ENCODE data around the gene MARCHF3. TPM values are rescaled to one million over a fixed set of nuclear protein-coding genes. Genes with fewer than 3 reads are reported as not detected.

MARCHF3 gene
- total RNA-seq, 1 donor from 2014 or later, result 5.7 TPM

GRCh38 chr5:126961128-126961527 lies 69.2 kb downstream of the MARCHF3 start:
- H3K36me3 Mint-ChIP-seq (ENCODE audit: unreplicated experiment), result no peaks in the 10 kb centered on the region
- TF ChIP-seq CTCF (IDR thresholded peaks at IDR 0.05; ENCODE audit: partially characterized antibody, unreplicated experiment), result no peak
- no peak for DNase-seq
- H3K4me1 Mint-ChIP-seq (ENCODE audit: low read depth, unreplicated experiment), result no peaks in the 10 kb centered on the region
- no peak overlapping the region for H3K27ac Mint-ChIP-seq (ENCODE audit: unreplicated experiment)
- peaks cover 2% of the 10 kb centered on the region for H3K9me3 Mint-ChIP-seq (ENCODE audit: unreplicated experiment)
- H3K4me3 Mint-ChIP-seq (ENCODE audit: unreplicated experiment), result no peak overlapping the region
- H3K27me3 Mint-ChIP-seq (ENCODE audit: unreplicated experiment), result no peaks in the 10 kb centered on the region

- peaks cover 2% of the 10 kb centered on the region for H3K27me3 Mint-ChIP-seq (ENCODE audit: unreplicated experiment)
- peaks cover 2% of the 10 kb centered on the region for H3K9me3 Mint-ChIP-seq (ENCODE audit: unreplicated experiment)
- no peak for DNase-seq
- TF ChIP-seq CTCF (IDR thresholded peaks at IDR 0.05; ENCODE audit: partially characterized antibody, unreplicated experiment), result no peak
- H3K4me1 Mint-ChIP-seq (ENCODE audit: low read depth, unreplicated experiment), result no peaks in the 10 kb centered on the region
- H3K27ac Mint-ChIP-seq (ENCODE audit: unreplicated experiment), result no peak overlapping the region
- H3K4me3 Mint-ChIP-seq (ENCODE audit: unreplicated experiment), result no peak overlapping the region
- no peaks in the 10 kb centered on the region for H3K36me3 Mint-ChIP-seq (ENCODE audit: unreplicated experiment)
These were observed 71.2 kb downstream of the MARCHF3 start for GRCh38 chr5:126959188-126959587.

DNA sequence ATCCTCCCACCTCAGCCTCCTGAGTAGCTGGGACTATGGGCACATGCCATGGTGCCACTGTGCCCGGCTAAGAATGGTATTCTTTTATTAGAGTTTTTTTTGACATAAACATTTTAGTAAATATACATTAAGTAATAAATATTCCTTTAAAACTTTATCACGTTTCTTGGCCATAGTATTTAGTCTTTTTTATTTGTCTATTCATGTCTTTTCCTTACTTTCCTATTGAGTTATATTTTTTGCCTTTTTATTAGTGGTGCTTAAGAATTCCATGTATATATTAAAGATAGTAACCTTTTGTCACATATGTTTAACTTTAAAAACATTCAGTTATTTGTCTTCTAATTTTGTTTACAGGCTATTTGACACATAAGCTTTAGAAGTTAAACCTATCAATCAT lies 73.4 kb downstream of the MARCHF3 start:
- Mint-ChIP-seq H3K27me3 (ENCODE audit: unreplicated experiment) (peaks cover 2% of the 10 kb centered on the region), H3K27ac (ENCODE audit: unreplicated experiment) (no peak overlapping the region), H3K4me1 (ENCODE audit: low read depth, unreplicated experiment) (no peaks in the 10 kb centered on the region), H3K36me3 (ENCODE audit: unreplicated experiment) (no peaks in the 10 kb centered on the region), H3K9me3 (ENCODE audit: unreplicated experiment) (peaks cover 2% of the 10 kb centered on the region), H3K4me3 (ENCODE audit: unreplicated experiment) (no peak overlapping the region)
- no peak for TF ChIP-seq CTCF (IDR thresholded peaks at IDR 0.05; ENCODE audit: partially characterized antibody, unreplicated experiment)
- DNase-seq, result no peak

DNA sequence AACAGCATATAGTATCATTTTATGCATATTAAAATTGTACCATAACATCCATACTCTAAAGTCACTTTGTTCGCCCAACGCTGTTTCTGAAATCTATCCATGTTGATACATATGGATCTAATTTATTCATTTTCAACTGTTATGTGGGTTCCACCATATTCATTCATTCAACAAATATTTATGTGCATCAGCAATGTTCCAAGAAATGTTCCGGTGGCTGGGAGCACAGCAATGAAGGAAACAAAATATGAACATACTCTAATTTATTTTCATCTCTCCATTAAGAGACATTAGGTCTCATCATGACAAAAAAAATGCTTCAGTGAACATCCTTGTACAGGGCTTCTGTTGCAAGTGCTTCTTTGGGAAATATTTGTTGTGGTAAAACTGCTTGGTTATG lies 75.4 kb downstream of the MARCHF3 start:
- Mint-ChIP-seq H3K9me3 (ENCODE audit: unreplicated experiment) (peaks cover 2% of the 10 kb centered on the region), H3K36me3 (ENCODE audit: unreplicated experiment) (no peaks in the 10 kb centered on the region)

DNA sequence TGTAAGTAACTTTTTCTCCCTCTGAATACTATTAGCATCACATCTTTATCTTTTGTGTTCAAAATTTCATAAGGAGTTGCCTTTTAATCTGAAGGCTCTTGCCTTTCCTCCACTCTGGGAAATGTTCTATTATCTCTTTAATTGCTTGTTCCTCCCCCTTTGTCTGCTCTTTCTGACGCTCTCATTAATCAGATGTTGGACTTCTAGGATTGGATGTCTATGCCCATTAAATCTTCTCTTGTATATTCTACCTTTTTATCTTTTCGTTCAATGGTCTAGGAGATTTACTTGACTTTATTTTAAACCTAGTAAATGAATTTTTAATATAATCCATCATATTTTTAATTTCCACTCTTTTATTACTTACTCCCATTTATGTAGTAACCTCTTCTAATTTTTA lies 76.7 kb downstream of the MARCHF3 start:
- no peak overlapping the region for H3K4me3 Mint-ChIP-seq (ENCODE audit: unreplicated experiment)
- no peak overlapping the region for H3K27ac Mint-ChIP-seq (ENCODE audit: unreplicated experiment)
- TF ChIP-seq CTCF (IDR thresholded peaks at IDR 0.05; ENCODE audit: partially characterized antibody, unreplicated experiment), result no peak
- H3K9me3 Mint-ChIP-seq (ENCODE audit: unreplicated experiment), result peaks cover 2% of the 10 kb centered on the region
- H3K27me3 Mint-ChIP-seq (ENCODE audit: unreplicated experiment), result peaks cover 2% of the 10 kb centered on the region
- no peak for DNase-seq
- no peaks in the 10 kb centered on the region for H3K36me3 Mint-ChIP-seq (ENCODE audit: unreplicated experiment)
- H3K4me1 Mint-ChIP-seq (ENCODE audit: low read depth, unreplicated experiment), result no peaks in the 10 kb centered on the region

More for the DNA sequence above, 75.4 kb downstream of the MARCHF3 start:
- no peak overlapping the region for H3K27ac Mint-ChIP-seq (ENCODE audit: unreplicated experiment)
- H3K4me3 Mint-ChIP-seq (ENCODE audit: unreplicated experiment), result no peak overlapping the region
- no peak for DNase-seq
- TF ChIP-seq CTCF (IDR thresholded peaks at IDR 0.05; ENCODE audit: partially characterized antibody, unreplicated experiment), result no peak
- H3K4me1 Mint-ChIP-seq (ENCODE audit: low read depth, unreplicated experiment), result no peaks in the 10 kb centered on the region
- H3K27me3 Mint-ChIP-seq (ENCODE audit: unreplicated experiment), result peaks cover 2% of the 10 kb centered on the region

Measured in glutamatergic neuron (in vitro differentiated cells).